Stimulated activated CD4-positive, alpha-beta T cell treated with anti-CD3 and anti-CD28 coated beads, Interleukin-4, amount 100 ng/mL, for 4 hours (primary cell): ENCODE results near the gene TMEM150B.
A peak's percentile ranks its signal among the peaks of the same experiment; 100 is the strongest.

ENCODE experiments used
- DNase-seq, 2 experiments: peaks; one replicate each; pipeline ENCODE4 v3.0.0-alpha.2; 2020

Gene TMEM150B

GRCh38 chr19:55305491-55305890, 19.6 kb downstream of the TMEM150B start:
- DNase-seq, result peak; percentile 47 to 50

- DNase-seq, result no peak
These were observed 20.2 kb downstream of the TMEM150B start for GRCh38 chr19:55304980-55305379.

GRCh38 chr19:55304279-55304978, 20.7 kb downstream of the TMEM150B start:
- no peak for DNase-seq

GRCh38 chr19:55303477-55303876, 21.7 kb downstream of the TMEM150B start:
- no peak for DNase-seq

- no peak for DNase-seq
These were observed 22.8 kb downstream of the TMEM150B start for GRCh38 chr19:55302318-55302703.

GRCh38 chr19:55301459-55302317, 23.5 kb downstream of the TMEM150B start:
- peak; percentile 89 to 98 for DNase-seq

GRCh38 chr19:55300886-55301458, 24.2 kb downstream of the TMEM150B start:
- DNase-seq, result no peak

- DNase-seq, result no peak
These were observed 25.1 kb downstream of the TMEM150B start for GRCh38 chr19:55299991-55300390.

GRCh38 chr19:55297267-55297666, 27.9 kb downstream of the TMEM150B start:
- no peak for DNase-seq

GRCh38 chr19:55289117-55289796, 35.9 kb downstream of the TMEM150B start:
- DNase-seq, result no peak

GRCh38 chr19:55287361-55288079, 37.6 kb downstream of the TMEM150B start:
- DNase-seq, result no peak

GRCh38 chr19:55285229-55285890, 39.8 kb downstream of the TMEM150B start:
- no peak for DNase-seq

- no peak for DNase-seq
These were observed 40.6 kb downstream of the TMEM150B start for GRCh38 chr19:55284405-55285058.

GRCh38 chr19:55283548-55284377, 41.4 kb downstream of the TMEM150B start, which contains the start of gene BRSK1:
Gene BRSK1 (plus strand): TSS chr19:55283997. CDS start chr19:55284443, 446 bp downstream.
- peak; percentile 51 to 61 for DNase-seq

- peak; percentile 93 to 94 for DNase-seq
These were observed 45.1 kb downstream of the TMEM150B start, which contains the start of gene HSPBP1 for GRCh38 chr19:55279770-55280643. Gene HSPBP1 (minus strand): TSS chr19:55280110. CDS start chr19:55279608, 502 bp downstream.

- DNase-seq, result no peak
These were observed 45.8 kb downstream of the TMEM150B start for GRCh38 chr19:55279340-55279739.

GRCh38 chr19:55278391-55279135, 46.6 kb downstream of the TMEM150B start:
- no peak for DNase-seq

GRCh38 chr19:55277494-55277893, 47.6 kb downstream of the TMEM150B start:
- DNase-seq, result no peak
